IPS DF 6.9 (cell line): Measurements from ENCODE around the gene DOC2B.
"Not testable (repeated sequence)": the region's sequence is repeated elsewhere in the genome, so short reads cannot be mapped to it uniquely, and the experiment has no call there.

Source experiments
- DNase-seq: peaks from one replicate; pipeline ENCODE4 v3.0.0-alpha.2; 2013; ENCODE audit warnings: low read depth, low spot score
- H3K27ac ChIP-seq: one replicate; pipeline ENCODE4 v1.5.1; 2013; ENCODE audit warnings: low read length, control low read depth
- H3K27me3 ChIP-seq: 2 replicates; pipeline ENCODE4 v1.6.1; 2013; ENCODE audit warnings: mild to moderate bottlenecking, low read length; ENCODE audit not compliant: control insufficient read depth, insufficient read depth
- H3K36me3 ChIP-seq: 2 replicates; pipeline ENCODE4 v1.6.1; 2013; ENCODE audit warnings: low read length; ENCODE audit not compliant: control insufficient read depth, insufficient read depth
- H3K4me1 ChIP-seq: 2 replicates; pipeline ENCODE4 v1.6.1; 2013; ENCODE audit warnings: low read length; ENCODE audit not compliant: control insufficient read depth, insufficient read depth
- H3K4me3 ChIP-seq: 2 replicates; pipeline ENCODE4 v1.5.1; 2013; ENCODE audit warnings: mild to moderate bottlenecking, low read length
- H3K9me3 ChIP-seq: 2 replicates; pipeline ENCODE4 v1.6.1; 2013; ENCODE audit warnings: low read length, inconsistent platforms; ENCODE audit not compliant: control insufficient read depth, insufficient read depth
- WGBS: extraction: QIAGEN DNeasy Blood & Tissue Kit; methylation state at CpG from one replicate; pipeline ENCODE4 v1.1.7; 2013; ENCODE audit warnings: mixed read lengths, missing lambda C conversion rate; ENCODE audit not compliant: insufficient read length, insufficient coverage; 5-methylcytosine and 5-hydroxymethylcytosine counted together

DOC2B gene

GRCh38 chr17:143785-144281 is 37.6 kb downstream of the DOC2B start:
- H3K36me3 ChIP-seq = no peaks in the 10 kb centered on the region
- H3K27ac ChIP-seq = no peak overlapping the region
- no peaks in the 10 kb centered on the region for H3K4me1 ChIP-seq
- no peak overlapping the region for H3K4me3 ChIP-seq
- no peaks in the 10 kb centered on the region for H3K9me3 ChIP-seq
- no CpG with 5 or more reads among the region's 44 CpGs for WGBS
- peaks cover 3% of the 10 kb centered on the region; the same call in 1 of the 2 replicates for H3K27me3 ChIP-seq
- no peak for DNase-seq

- Histone ChIP-seq H3K27me3 (peaks cover 3% of the 10 kb centered on the region; the same call in 1 of the 2 replicates), H3K27ac (no peak overlapping the region), H3K9me3 (no peaks in the 10 kb centered on the region), H3K4me1 (no peaks in the 10 kb centered on the region), H3K4me3 (no peak overlapping the region), H3K36me3 (no peaks in the 10 kb centered on the region)
- DNase-seq = no peak
- WGBS = no CpG with 5 or more reads among the region's 23 CpGs
Observed at GRCh38 chr17:142876-143784, 38.3 kb downstream of the DOC2B start.

GRCh38 chr17:142102-142661 is 39.3 kb downstream of the DOC2B start:
- Histone ChIP-seq H3K4me1 (no peaks in the 10 kb centered on the region), H3K27ac (no peak overlapping the region), H3K9me3 (no peaks in the 10 kb centered on the region), H3K27me3 (peaks cover 3% of the 10 kb centered on the region; the same call in 1 of the 2 replicates), H3K36me3 (no peaks in the 10 kb centered on the region), H3K4me3 (no peak overlapping the region)
- no peak for DNase-seq
- no CpG with 5 or more reads among the region's 23 CpGs for WGBS

GRCh38 chr17:139401-140205 is 41.8 kb downstream of the DOC2B start:
- H3K27me3 ChIP-seq, H3K4me3 ChIP-seq, H3K9me3 ChIP-seq, H3K4me1 ChIP-seq, H3K27ac ChIP-seq, DNase-seq, H3K36me3 ChIP-seq: not testable (repeated sequence)
- WGBS = no CpG with 5 or more reads among the region's 22 CpGs

- not testable (repeated sequence) for DNase-seq, H3K36me3 ChIP-seq
- no CpG with 5 or more reads among the region's 16 CpGs for WGBS
Observed at GRCh38 chr17:137166-137807, 44.2 kb downstream of the DOC2B start, which contains the start of gene SCGB1C2. Gene SCGB1C2, plus strand, starts transcription at chr17:137569. Its CDS starts 22 bp downstream, at chr17:137591.

GRCh38 chr17:136531-136930 is 44.9 kb downstream of the DOC2B start:
- not testable (repeated sequence) for H3K4me1 ChIP-seq, H3K36me3 ChIP-seq, DNase-seq, H3K4me3 ChIP-seq, H3K9me3 ChIP-seq, H3K27ac ChIP-seq, H3K27me3 ChIP-seq
- WGBS = no CpG with 5 or more reads among the region's 4 CpGs

More at GRCh38 chr17:137166-137807, 44.2 kb downstream of the DOC2B start, which contains the start of gene SCGB1C2:
- H3K27ac ChIP-seq, H3K27me3 ChIP-seq, H3K4me1 ChIP-seq, H3K9me3 ChIP-seq, H3K4me3 ChIP-seq: not testable (repeated sequence)

- not testable (repeated sequence) for H3K27me3 ChIP-seq, DNase-seq, H3K27ac ChIP-seq, H3K4me1 ChIP-seq, H3K36me3 ChIP-seq, H3K4me3 ChIP-seq, H3K9me3 ChIP-seq
- no CpG with 5 or more reads among the region's 1 CpG for WGBS
Observed at GRCh38 chr17:135895-136294, 45.6 kb downstream of the DOC2B start.

GRCh38 chr17:135022-135421 is 46.4 kb downstream of the DOC2B start:
- H3K9me3 ChIP-seq, H3K36me3 ChIP-seq, H3K27me3 ChIP-seq, H3K4me3 ChIP-seq, H3K27ac ChIP-seq, H3K4me1 ChIP-seq, DNase-seq: not testable (repeated sequence)
- WGBS = no CpG with 5 or more reads among the region's 6 CpGs

GRCh38 chr17:134332-134785 is 47.1 kb downstream of the DOC2B start:
- no CpG with 5 or more reads among the region's 25 CpGs for WGBS

GRCh38 chr17:133932-134331 is 47.5 kb downstream of the DOC2B start:
- WGBS = no CpG with 5 or more reads among the region's 40 CpGs
- not testable (repeated sequence) for H3K36me3 ChIP-seq, DNase-seq, H3K4me3 ChIP-seq, H3K9me3 ChIP-seq, H3K27me3 ChIP-seq, H3K27ac ChIP-seq, H3K4me1 ChIP-seq

More at GRCh38 chr17:134332-134785, 47.1 kb downstream of the DOC2B start:
- not testable (repeated sequence) for H3K27me3 ChIP-seq, H3K27ac ChIP-seq, H3K36me3 ChIP-seq, H3K4me1 ChIP-seq, DNase-seq, H3K4me3 ChIP-seq, H3K9me3 ChIP-seq
